HG03457 (cell line): ENCODE data around the gene CLEC10A.
A peak's percentile ranks its signal among the peaks of the same experiment; 100 is the strongest.

Experiments used
- ATAC-seq: cut with Tn5 transposase; IDR thresholded peaks from one replicate; pipeline ENCODE4 v1.9.1; 2021; ENCODE audit warnings: moderate number of reproducible peaks; ENCODE audit not compliant: unreplicated experiment

CLEC10A gene

DNA sequence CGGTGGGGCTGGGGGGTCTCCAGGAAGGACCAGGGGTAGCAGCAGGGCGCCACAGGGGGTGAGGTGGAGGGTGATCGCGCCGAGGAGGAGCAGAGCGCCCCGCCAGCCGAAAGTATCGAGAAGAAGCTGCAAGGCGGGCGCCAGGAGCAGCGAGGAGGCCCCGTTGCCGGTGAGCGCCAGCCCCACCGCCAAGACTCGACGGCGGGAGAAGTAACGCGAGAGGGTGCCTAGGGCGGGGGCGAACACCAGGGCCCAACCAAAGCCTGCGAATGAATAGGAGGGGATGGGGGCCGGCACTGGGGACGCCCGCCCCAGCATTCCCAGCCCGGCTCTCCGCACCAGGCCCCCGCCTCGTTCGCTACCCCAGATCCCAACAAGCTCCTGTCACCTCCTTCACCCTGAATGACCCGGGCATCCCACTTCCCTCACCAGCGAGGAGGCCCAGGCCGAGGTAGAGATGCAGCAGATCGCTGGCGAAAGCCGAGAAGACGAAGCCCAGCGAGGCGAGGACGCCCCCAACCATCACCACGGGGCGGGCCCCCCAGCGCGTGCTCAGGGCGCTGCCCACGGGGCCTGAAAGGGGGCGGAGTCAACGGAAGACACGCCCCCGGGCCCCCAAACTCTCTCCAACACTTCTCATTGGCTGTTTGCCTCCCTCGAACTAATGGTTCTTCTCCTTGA, 37.4 kb downstream of the CLEC10A start:
- ATAC-seq: no peak

- ATAC-seq: no peak
Measured at GRCh38 chr17:7041607-7042500, 38.2 kb downstream of the CLEC10A start.

GRCh38 chr17:7039832-7040231, 40.2 kb downstream of the CLEC10A start:
- no peak for ATAC-seq

DNA sequence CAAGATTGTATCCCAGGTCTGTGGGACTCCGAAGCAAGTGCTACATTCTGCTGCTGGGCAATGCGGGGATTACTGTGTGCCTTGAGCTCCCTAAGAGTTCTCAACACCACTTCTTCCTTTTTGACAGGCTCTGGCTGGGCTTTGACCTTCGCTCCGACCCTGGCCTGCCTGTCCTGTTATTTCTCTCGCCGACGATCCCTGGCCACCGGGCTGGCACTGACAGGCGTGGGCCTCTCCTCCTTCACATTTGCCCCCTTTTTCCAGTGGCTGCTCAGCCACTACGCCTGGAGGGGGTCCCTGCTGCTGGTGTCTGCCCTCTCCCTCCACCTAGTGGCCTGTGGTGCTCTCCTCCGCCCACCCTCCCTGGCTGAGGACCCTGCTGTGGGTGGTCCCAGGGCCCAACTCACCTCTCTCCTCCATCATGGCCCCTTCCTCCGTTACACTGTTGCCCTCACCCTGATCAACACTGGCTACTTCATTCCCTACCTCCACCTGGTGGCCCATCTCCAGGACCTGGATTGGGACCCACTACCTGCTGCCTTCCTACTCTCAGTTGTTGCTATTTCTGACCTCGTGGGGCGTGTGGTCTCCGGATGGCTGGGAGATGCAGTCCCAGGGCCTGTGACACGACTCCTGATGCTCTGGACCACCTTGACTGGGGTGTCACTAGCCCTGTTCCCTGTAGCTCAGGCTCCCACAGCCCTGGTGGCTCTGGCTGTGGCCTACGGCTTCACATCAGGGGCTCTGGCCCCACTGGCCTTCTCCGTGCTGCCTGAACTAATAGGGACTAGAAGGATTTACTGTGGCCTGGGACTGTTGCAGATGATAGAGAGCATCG, 41.8 kb downstream of the CLEC10A start:
- no peak for ATAC-seq

DNA sequence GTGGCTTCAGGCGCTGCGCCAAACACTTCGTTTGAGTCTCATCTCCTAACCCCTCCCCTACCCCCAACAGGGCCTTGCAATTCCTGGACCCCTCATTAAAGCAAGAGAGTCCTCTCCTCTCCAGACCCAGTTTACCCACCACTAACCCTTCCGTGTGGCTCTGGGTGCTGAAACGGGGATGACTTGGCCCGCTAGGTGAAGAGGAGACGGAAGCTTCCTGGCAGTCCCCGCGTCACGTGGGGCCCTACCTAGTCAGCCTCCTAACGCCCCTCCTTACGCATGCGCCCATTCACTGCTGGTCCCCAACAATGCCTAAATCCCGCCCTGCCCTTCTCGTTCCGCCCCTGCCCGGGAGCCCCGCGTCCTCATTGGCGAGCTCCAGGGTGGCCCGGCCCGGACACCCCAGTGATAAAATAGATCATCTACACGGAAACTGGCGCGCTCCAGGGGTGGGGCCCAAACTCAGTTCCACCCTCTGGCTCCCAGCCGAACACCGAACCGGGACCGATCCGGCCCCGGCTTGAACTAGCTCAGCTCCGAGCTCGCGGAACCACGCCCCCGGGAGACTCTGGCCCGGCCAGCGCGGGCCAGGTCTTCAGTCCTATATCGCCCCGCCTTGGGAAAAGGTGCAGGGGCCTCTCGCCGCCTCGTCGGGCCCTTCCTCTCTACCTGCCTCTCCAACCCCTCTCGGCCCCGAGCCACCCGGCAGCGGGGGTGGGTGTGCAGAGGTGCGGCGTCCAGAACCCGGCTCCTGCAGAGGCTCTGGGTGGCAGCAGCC, 44.3 kb downstream of the CLEC10A start, which contains the start of gene SLC16A13:
Gene SLC16A13 (plus strand): TSS at position 425 of the 778 bp plus-strand sequence. CDS start 368 bp downstream, outside the sequence.
- ATAC-seq: peak; percentile 71

- ATAC-seq: peak; percentile 5
Measured at GRCh38 chr17:7034955-7035590, 45.0 kb downstream of the CLEC10A start.

DNA sequence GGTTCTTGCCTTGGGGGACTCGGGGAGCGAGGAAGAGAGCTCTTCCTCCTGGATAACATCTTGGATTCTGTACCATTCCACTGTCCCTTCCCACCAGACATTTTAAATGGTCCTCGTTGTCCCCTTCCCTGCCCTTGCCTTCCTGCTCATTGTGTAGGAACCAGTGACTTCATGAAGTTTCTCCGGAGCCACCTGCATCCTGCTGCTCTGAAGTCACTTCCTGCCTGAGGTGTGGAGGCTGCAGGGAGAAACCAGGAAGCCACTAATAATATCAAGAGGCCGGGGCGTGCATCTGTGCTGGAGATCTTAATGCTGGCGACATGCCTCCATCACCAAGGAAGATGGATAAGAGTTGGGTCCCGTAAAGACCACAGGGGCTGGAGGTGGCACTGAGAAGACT, 50.4 kb downstream of the CLEC10A start:
- ATAC-seq: no peak

DNA sequence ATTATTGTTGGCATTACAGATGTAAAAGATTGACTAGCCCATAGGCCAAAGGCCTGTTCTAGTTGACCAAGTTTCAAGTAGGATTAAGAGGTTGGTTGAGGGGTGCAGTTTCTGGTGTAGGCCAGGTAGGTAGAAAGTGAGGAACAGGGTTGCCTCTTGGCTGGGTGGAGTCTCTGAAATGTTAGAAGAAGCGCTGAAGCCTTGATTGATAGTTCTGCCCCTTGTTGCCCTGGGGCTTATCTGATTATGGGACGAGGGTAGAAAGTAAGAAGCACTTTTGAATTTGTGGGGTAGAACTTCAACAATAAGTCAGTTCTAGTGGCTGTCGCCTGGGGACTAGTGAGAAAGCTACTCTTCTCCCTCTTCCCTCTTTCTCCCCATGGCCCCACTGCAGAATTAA, 51.0 kb downstream of the CLEC10A start:
- ATAC-seq: no peak

- no peak for ATAC-seq
Measured at GRCh38 chr17:7027335-7027734, 52.7 kb downstream of the CLEC10A start.

GRCh38 chr17:7026471-7027115, 53.5 kb downstream of the CLEC10A start:
- no peak for ATAC-seq

DNA sequence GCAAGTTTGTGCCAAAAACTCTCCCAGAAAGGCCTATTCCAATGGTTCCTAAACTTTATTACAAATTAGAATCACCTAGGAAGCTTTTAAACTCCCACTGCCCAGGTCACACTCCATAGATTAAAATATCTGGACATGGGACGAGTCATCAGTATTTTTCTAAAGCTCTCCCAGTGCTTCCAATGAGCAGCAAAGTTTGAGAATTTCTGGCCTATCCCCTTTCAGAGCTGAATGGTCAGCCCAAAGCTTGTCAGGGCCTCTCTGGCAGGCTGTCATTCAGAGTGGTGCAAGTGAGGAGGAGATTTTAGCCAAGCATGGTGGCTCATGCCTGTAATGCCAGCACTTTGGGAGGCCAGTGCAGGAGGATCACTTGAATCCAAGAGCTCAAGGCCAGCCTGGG, 54.8 kb downstream of the CLEC10A start:
- ATAC-seq: no peak
